ENCODE data around the gene NLGN1.
A peak's percentile ranks its signal among the peaks of the same experiment; 100 is the strongest.
"Not testable (repeated sequence)": the region's sequence is repeated elsewhere in the genome, so short reads cannot be mapped to it uniquely, and the experiment has no call there.

Gene NLGN1

GRCh38 chr3:173397161-173398110 lies at the start of gene NLGN1:
TSS of gene NLGN1 (plus strand) at chr3:173397744.
- DNase-seq = peak; percentile 95

- DNase-seq = no peak
Observed at GRCh38 chr3:173351886-173352285, 45.7 kb upstream of the NLGN1 start.

GRCh38 chr3:173353137-173353536 lies 44.4 kb upstream of the NLGN1 start:
- not testable (repeated sequence) for DNase-seq

- DNase-seq = no peak
Observed at GRCh38 chr3:173354124-173354523, 43.4 kb upstream of the NLGN1 start.

DNA sequence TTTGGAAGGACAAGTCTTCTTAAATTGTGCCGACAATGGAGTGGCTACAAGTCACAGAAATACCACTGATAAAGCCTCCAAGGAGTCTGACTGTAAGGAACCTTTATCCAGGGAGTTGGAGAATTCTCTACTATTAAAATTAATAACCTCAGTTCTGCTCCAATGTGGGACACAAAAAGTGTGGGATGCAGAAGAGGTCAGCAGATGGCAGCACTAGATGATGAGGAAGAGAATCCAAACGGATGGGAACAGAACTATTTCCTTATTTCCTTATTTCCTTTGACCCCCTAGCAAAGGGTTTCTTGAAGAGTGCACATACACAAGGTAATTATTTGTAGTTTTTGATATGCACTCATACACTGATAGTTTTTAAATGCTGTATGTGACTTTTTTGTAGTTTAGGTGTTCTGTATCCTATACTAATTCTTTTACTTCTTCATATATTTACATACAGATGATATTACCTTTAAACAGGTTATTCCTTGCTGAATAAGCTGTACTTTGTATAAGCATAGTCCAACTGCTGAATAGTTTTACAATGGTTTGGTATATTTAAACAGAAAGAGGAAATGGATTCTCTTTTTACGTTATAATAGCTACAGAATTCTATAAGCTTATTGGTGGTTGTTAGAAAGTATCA lies 25.6 kb upstream of the NLGN1 start:
- peak; percentile 79 for DNase-seq

- DNase-seq = no peak
Observed at GRCh38 chr3:173380681-173381080, 16.9 kb upstream of the NLGN1 start.

GRCh38 chr3:173381936-173382335 lies 15.6 kb upstream of the NLGN1 start:
- DNase-seq = not testable (repeated sequence)

- peak; percentile 97 for DNase-seq
Observed at GRCh38 chr3:173395073-173395411, 2.5 kb upstream of the NLGN1 start.

DNA sequence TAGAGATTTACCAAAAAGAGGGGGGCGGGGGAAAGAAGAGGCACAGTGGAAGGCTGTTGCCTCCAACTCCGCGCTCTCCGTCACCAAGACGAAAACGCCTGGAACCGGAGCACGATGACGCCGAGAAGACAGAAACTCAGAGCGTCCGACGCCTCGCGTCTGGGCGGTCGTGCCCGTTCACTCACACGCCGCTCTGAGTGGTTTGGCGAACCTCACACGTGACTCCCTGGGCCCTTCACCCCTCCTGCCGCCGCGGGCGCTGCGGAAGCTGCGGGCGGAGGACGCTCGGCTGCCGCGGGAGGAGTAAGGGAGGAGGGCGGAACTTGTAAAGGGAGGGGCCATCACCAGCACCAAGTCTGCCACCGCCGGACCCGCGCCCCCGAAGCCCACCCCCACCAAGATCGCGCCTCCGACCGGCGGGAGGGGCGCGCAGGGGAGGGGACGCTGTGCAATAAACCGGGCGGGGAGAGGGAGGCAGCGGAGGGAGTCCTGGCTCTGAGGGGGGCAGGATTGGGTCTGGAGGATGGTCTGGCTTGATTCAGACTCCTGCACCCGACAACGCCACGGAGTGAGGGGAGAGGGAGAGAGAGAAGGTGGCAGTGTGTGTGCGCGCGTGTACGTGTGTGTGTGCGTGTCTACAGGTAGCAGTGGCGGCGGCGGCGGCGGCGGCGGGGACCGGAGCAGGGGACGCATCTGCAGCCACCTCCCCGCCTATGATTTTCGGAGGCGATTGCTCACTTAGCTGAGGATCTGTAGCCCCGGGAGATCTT lies 1.9 kb upstream of the NLGN1 start:
- peak; percentile 99 for DNase-seq

GRCh38 chr3:173396191-173397041 lies 1.1 kb upstream of the NLGN1 start:
- peak; percentile 92 for DNase-seq

DNA sequence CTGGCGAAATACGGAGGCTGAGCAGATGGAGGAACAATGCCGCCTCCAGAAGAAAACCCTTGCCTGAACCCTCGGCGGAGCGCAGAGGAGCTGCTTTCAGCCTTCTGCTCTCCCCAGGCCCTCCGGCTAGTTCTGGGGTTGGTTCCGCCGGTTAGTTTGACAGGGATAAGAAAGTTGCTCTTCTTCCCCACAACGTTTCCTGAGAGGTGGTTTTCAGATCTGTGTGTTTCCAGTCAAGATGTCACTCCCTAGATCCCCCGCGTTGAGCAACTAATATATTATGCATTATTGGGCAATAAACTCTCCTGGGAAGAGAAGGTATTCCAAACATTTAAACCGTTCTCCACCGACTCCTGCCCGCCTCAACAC lies 551 bp downstream of the NLGN1 start:
- peak; percentile 92 for DNase-seq

DNA sequence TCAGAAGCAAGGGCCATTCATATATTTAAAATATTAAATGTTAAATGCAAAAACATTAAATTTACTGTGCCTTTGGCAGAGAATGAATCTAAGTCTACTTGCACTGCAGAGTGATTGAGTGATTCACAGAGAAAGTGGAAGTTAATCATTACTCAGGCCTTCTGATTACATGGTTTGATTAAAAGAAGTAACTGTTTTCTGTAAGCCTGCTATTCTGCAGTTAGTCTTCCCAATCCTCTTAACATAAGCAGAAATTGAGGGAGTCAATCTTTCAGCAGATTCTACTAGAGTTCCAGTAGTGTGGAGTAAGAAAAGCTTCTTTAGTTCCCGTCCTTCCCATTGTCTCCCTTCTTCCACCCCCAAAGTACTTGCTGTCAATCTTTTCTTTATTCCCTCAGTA lies 1.5 kb downstream of the NLGN1 start:
- DNase-seq = peak; percentile 56

GRCh38 chr3:173401369-173401768 lies 3.8 kb downstream of the NLGN1 start:
- DNase-seq = no peak

- DNase-seq = peak; percentile 31
Observed at GRCh38 chr3:173402656-173403055, 5.1 kb downstream of the NLGN1 start.

- peak; percentile 62 for DNase-seq
Observed at GRCh38 chr3:173403376-173403775, 5.8 kb downstream of the NLGN1 start.

DNA sequence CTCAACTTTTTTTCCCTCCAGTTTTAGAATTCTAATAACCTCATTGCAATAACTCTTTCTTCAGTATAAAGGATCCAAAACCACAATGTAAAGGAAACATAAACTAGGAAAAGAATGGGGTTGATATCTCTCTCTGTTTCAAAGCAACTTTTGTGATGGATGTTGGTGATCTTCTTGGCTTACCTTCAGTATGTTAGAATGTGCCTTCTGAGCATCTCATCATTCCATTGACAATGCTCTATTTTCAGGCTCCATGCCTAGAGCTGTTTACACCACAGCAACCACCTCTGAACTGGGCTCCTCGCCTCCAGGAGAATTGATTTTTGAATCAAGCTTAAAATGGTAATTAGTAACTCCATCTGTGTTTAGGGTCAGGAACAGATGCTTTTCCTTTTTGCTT lies 6.6 kb downstream of the NLGN1 start:
- peak; percentile 36 for DNase-seq

- DNase-seq = peak; percentile 54
Observed at GRCh38 chr3:173410436-173410835, 12.9 kb downstream of the NLGN1 start.

DNA sequence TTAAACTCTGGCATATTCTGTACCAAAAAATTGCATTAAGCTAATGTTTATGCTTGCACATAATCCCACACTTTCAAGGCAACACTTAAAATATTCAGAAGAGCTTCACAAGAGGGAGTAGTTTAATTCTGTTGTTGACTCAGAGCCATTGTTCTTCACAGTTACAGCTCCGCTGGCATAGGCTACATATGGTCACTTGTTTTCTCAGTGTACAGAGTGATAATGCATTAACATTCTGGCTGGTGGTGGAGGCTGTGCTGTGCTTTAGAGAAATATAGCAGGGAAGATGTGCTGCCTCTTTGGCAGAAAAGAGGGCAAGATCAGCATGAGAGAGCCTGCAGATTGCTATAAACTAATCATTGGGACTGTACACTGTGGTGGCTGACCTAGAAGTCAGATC lies 13.3 kb downstream of the NLGN1 start:
- DNase-seq = peak; percentile 96

- DNase-seq = peak; percentile 78
Observed at GRCh38 chr3:173411375-173411973, 13.9 kb downstream of the NLGN1 start.

DNA sequence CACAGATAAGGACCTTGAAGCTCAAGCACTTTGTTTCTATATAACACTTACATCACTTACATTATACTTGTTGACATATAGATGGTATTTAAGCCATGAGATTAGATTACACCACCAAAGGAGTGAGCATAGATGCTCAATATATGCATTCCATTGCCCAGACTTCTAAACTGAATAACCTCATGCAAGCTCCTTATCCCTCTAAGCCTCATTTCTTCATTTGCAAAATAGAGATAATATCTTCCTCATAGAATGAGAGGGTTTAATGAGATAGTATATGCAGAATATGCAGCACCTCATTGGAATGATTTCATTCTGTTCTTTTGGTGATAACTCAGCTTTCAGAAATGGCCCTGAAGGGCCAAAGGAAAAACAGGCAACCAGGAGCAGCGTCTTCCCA lies 18.5 kb downstream of the NLGN1 start:
- no peak for DNase-seq

DNA sequence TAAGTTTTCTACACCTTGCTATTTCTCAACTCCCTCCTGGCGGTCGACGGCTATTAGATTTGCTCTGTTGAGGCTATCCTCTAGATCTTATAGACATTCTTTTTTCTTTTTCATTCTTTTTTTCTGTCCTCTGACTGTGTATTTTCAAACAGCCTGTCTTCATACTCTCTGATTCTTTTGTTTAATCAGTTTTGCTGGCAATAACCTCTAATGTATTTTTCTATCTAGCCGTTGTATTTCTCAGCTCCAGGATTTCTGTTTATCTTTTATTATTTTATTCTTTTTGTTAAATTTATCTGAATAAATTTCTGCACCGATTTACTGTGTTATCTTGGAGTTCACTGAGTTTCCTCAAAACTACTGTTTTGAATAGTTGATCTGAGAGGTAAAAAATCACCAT lies 31.5 kb downstream of the NLGN1 start:
- no peak for DNase-seq

- DNase-seq = no peak
Observed at GRCh38 chr3:173429527-173429926, 32.0 kb downstream of the NLGN1 start.

All from NCI-H69 (cell line).